Measurements from ENCODE around the gene GPR146.
A peak's percentile ranks its signal among the peaks of the same experiment; 100 is the strongest.

The GPR146 gene

GRCh38 chr7:1024331-1024841 is 20.0 kb upstream of the GPR146 start:
- in situ Hi-C loops (cut with HindIII; ENCODE audit: low pct_unique_long_range_greater_than_20kb, low sequenced_read_pairs), result no loop called here
- DNase-seq (ENCODE audit: low read depth in 1 of 2, low spot score in 1 of 2), result no peak
- TF ChIP-seq JUND (IDR thresholded peaks at IDR 0.05; ENCODE audit: low read depth), result no peak

- no peak for DNase-seq (ENCODE audit: low read depth in 1 of 2, low spot score in 1 of 2)
- in situ Hi-C loops (cut with HindIII; ENCODE audit: low pct_unique_long_range_greater_than_20kb, low sequenced_read_pairs), result no loop called here
- TF ChIP-seq JUND (IDR thresholded peaks at IDR 0.05; ENCODE audit: low read depth), result no peak
Observed at GRCh38 chr7:1024876-1025742, 19.2 kb upstream of the GPR146 start.

- in situ Hi-C loops (cut with HindIII; ENCODE audit: low pct_unique_long_range_greater_than_20kb, low sequenced_read_pairs), result no loop called here
- no peak for DNase-seq (ENCODE audit: low read depth in 1 of 2, low spot score in 1 of 2)
- no peak for TF ChIP-seq JUND (IDR thresholded peaks at IDR 0.05; ENCODE audit: low read depth)
Observed at GRCh38 chr7:1025743-1026581, 18.4 kb upstream of the GPR146 start.

- no peak for TF ChIP-seq JUND (IDR thresholded peaks at IDR 0.05; ENCODE audit: low read depth)
- no peak for DNase-seq (ENCODE audit: low read depth in 1 of 2, low spot score in 1 of 2)
- in situ Hi-C loops (cut with HindIII; ENCODE audit: low pct_unique_long_range_greater_than_20kb, low sequenced_read_pairs), result no loop called here
Observed at GRCh38 chr7:1026721-1027161, 17.6 kb upstream of the GPR146 start.

GRCh38 chr7:1027242-1028043 is 16.9 kb upstream of the GPR146 start:
- no peak for TF ChIP-seq JUND (IDR thresholded peaks at IDR 0.05; ENCODE audit: low read depth)
- peak; percentile 52 to 66 for DNase-seq (ENCODE audit: low read depth in 1 of 2, low spot score in 1 of 2)
- in situ Hi-C loops (cut with HindIII; ENCODE audit: low pct_unique_long_range_greater_than_20kb, low sequenced_read_pairs), result no loop called here

- TF ChIP-seq JUND (IDR thresholded peaks at IDR 0.05; ENCODE audit: low read depth), result no peak
- in situ Hi-C loops (cut with HindIII; ENCODE audit: low pct_unique_long_range_greater_than_20kb, low sequenced_read_pairs), result no loop called here
- DNase-seq (ENCODE audit: low read depth in 1 of 2, low spot score in 1 of 2), result peak; percentile 95 to 99
Observed at GRCh38 chr7:1028044-1028770, 16.1 kb upstream of the GPR146 start.

GRCh38 chr7:1028775-1029636 is 15.3 kb upstream of the GPR146 start:
- no peak; the same call in 1 of the 2 replicates for TF ChIP-seq JUND (IDR thresholded peaks at IDR 0.05; ENCODE audit: low read depth)
- peak; percentile 94 to 99 for DNase-seq (ENCODE audit: low read depth in 1 of 2, low spot score in 1 of 2)
- in situ Hi-C loops (cut with HindIII; ENCODE audit: low pct_unique_long_range_greater_than_20kb, low sequenced_read_pairs), result no loop called here

GRCh38 chr7:1029637-1030443 is 14.5 kb upstream of the GPR146 start:
- DNase-seq (ENCODE audit: low read depth in 1 of 2, low spot score in 1 of 2), result no peak
- no peak for TF ChIP-seq JUND (IDR thresholded peaks at IDR 0.05; ENCODE audit: low read depth)
- in situ Hi-C loops (cut with HindIII; ENCODE audit: low pct_unique_long_range_greater_than_20kb, low sequenced_read_pairs), result no loop called here

GRCh38 chr7:1030444-1031070 is 13.8 kb upstream of the GPR146 start:
- in situ Hi-C loops (cut with HindIII; ENCODE audit: low pct_unique_long_range_greater_than_20kb, low sequenced_read_pairs), result no loop called here
- DNase-seq (ENCODE audit: low read depth in 1 of 2, low spot score in 1 of 2), result no peak

More at GRCh38 chr7:1030444-1031070, 13.8 kb upstream of the GPR146 start:
- no peak for TF ChIP-seq JUND (IDR thresholded peaks at IDR 0.05; ENCODE audit: low read depth)
